Transverse colon (tissue), 4 donors: Measurements from ENCODE around the gene TSPAN5. TPM values are rescaled to one million over a fixed set of nuclear protein-coding genes. Genes with fewer than 3 reads are reported as not detected.

Source experiments
- DNase-seq: peaks from one replicate; pipeline ENCODE4 v3.0.0-alpha.2; 2019
- H3K27ac ChIP-seq, 4 donors: fragments of 200-600 bp; sonication (generic); 2 replicates each; pipeline ENCODE4 v1.5.1; 2016 to 2018; ENCODE audit warnings: inconsistent platforms in 4 of 4
- H3K27me3 ChIP-seq: fragments of 200-600 bp; sonication (generic); 2 replicates; pipeline ENCODE4 v1.5.1; 2017; ENCODE audit warnings: inconsistent platforms
- H3K36me3 ChIP-seq, 4 donors: fragments of 200-600 bp; sonication (generic); 2 replicates each; pipeline ENCODE4 v1.5.1; 2017 to 2019; ENCODE audit warnings: inconsistent platforms in 4 of 4
- H3K4me1 ChIP-seq, 4 donors: fragments of 200-600 bp; sonication (generic); 2 replicates each; pipeline ENCODE4 v1.5.1; 2017 to 2020; ENCODE audit warnings: inconsistent platforms in 4 of 4
- H3K4me3 ChIP-seq, 4 donors: fragments of 200-600 bp; sonication (generic); 1 replicate in 1 of 4; 2 replicates in 3 of 4; pipeline versions ENCODE4 v1.5.1 to v1.6.1; 2017 to 2019; ENCODE audit warnings: inconsistent platforms in 4 of 4
- H3K9me3 ChIP-seq, 2 donors: fragments of 200-600 bp; sonication (generic); 2 replicates each; pipeline ENCODE4 v1.5.1; 2017 to 2019; ENCODE audit warnings: inconsistent platforms in 2 of 2
- CTCF ChIP-seq, 5 experiments: fragments of 200-600 bp in 3 of 5; fragments of 450-650 bp in 2 of 5; sonication (generic) in 3 of 5; IDR thresholded peaks; 1 replicate in 2 of 5; 2 replicates in 3 of 5; pipeline ENCODE4 v1.5.1; 2016 to 2017; ENCODE audit warnings: antibody characterized with exemption in 5 of 5, inconsistent platforms in 3 of 5, mild to moderate bottlenecking in 2 of 5, moderate library complexity in 1 of 5
- EP300 ChIP-seq: sonication (generic); formaldehyde crosslinking; IDR thresholded peaks from one replicate; pipeline ENCODE4 v1.6.1; 2017; ENCODE audit warnings: antibody characterized with exemption, low read depth
- POLR2A ChIP-seq: fragments of 450-650 bp; IDR thresholded peaks from one replicate; pipeline ENCODE4 v1.6.1; 2016; ENCODE audit warnings: antibody characterized with exemption, mild to moderate bottlenecking, moderate library complexity
- POLR2AphosphoS5 ChIP-seq, 3 donors: sonication (generic); formaldehyde crosslinking; IDR thresholded peaks; one replicate each; pipeline ENCODE4 v1.6.1; 2016; ENCODE audit warnings: antibody characterized with exemption in 3 of 3
- WGBS, 2 donors: methylation state at CpG; one replicate each; pipeline ENCODE4 v1.1.5; 2018; ENCODE audit warnings: low coverage in 1 of 2; 5-methylcytosine and 5-hydroxymethylcytosine counted together
- in situ Hi-C, 4 donors: fragments of 200-750 bp; cut with MboI; loops; one replicate each; pipeline versions ENCODE4 v1.15.0 to v1.15.1; 2017; ENCODE audit warnings: low sequenced_read_pairs in 3 of 4, low pct_ligation_motif_present in 1 of 4, low pct_unique_long_range_greater_than_20kb in 1 of 4
- intact Hi-C: fragments of 100-400 bp; cut with DNase I; formaldehyde crosslinking; loops from one replicate; pipeline ENCODE4 v1.15.1; 2023; ENCODE audit warnings: low total_unique reads
- total RNA-seq, 4 donors: library from RNA; depleted of rRNA; stranded (reverse); fragments of >200 nt; gene quantifications; one replicate each; pipeline ENCODE4 v1.1.0, GENCODE V29; 2016

TSPAN5 gene
- total RNA-seq, 4 donors from 2014 or later, result 1.1 to 9.6 (median 4.4) TPM

- Histone ChIP-seq H3K36me3 (no peaks in the 10 kb centered on the region), H3K27me3 (no peaks in the 10 kb centered on the region), H3K9me3 (no peaks in the 10 kb centered on the region), H3K27ac (no peak overlapping the region), H3K4me3 (no peak overlapping the region), H3K4me1 (no peaks in the 10 kb centered on the region)
- WGBS, 2 donors, result 91 to 100% methylated on average over 1 to 3 of the region's 3 CpGs
- in situ Hi-C loops (loop anchor here in 2 of 4 donors (25.0 kb wide), 3 partner anchors 485 to 610 kb away; partner anchors contain the start of gene EIF4E (in 1 of the 2)), intact Hi-C loops (no loop called here)
- TF ChIP-seq POLR2AphosphoS5 (IDR thresholded peaks at IDR 0.05), result no peak
- no peak for TF ChIP-seq POLR2A
- TF ChIP-seq CTCF (IDR thresholded peaks at IDR 0.05), result no peak
- no peak for TF ChIP-seq EP300
- no peak for DNase-seq
Observed at GRCh38 chr4:98452091-98452490, 206.3 kb downstream of the TSPAN5 start.

GRCh38 chr4:98448908-98449307, 209.5 kb downstream of the TSPAN5 start:
- no peak overlapping the region for H3K4me3 ChIP-seq
- DNase-seq, result peak; percentile 33
- intact Hi-C loops (no loop called here), in situ Hi-C loops (no loop called here)
- H3K27ac ChIP-seq, result no peak overlapping the region
- H3K9me3 ChIP-seq, result no peaks in the 10 kb centered on the region
- TF ChIP-seq EP300 (no peak), CTCF (IDR thresholded peaks at IDR 0.05) (no peak), POLR2A (no peak), POLR2AphosphoS5 (IDR thresholded peaks at IDR 0.05) (no peak)
- H3K36me3 ChIP-seq, result no peaks in the 10 kb centered on the region
- peaks cover 0 to 5% (median 0%) of the 10 kb centered on the region in 4 donors for H3K4me1 ChIP-seq
- H3K27me3 ChIP-seq, result no peaks in the 10 kb centered on the region

- intact Hi-C loops, result no loop called here
- H3K27ac ChIP-seq, result peak overlapping the region in 3 of 4 donors; percentile 15 to 55 (median 40)
Observed at GRCh38 chr4:98447648-98448047, 210.8 kb downstream of the TSPAN5 start.

More at GRCh38 chr4:98447648-98448047, 210.8 kb downstream of the TSPAN5 start:
- in situ Hi-C loops, result no loop called here
- WGBS, 2 donors, result 68 to 93% methylated on average over 4 to 5 of the region's 5 CpGs
- no peak for TF ChIP-seq POLR2AphosphoS5 (IDR thresholded peaks at IDR 0.05)
- TF ChIP-seq CTCF (IDR thresholded peaks at IDR 0.05), result no peak
- no peak for TF ChIP-seq EP300
- no peak for TF ChIP-seq POLR2A
- Histone ChIP-seq H3K27me3 (no peaks in the 10 kb centered on the region), H3K4me3 (no peak overlapping the region), H3K4me1 (peaks cover 0 to 5% (median 0%) of the 10 kb centered on the region in 4 donors), H3K36me3 (no peaks in the 10 kb centered on the region), H3K9me3 (no peaks in the 10 kb centered on the region)
- DNase-seq, result peak; percentile 11
